Nephron progenitor cell (in vitro differentiated cells): ENCODE data around the gene CYP1A1.

Experiments used
- DNase-seq: peaks from one replicate; pipeline ENCODE4 v3.0.0; 2021
- H3K27ac Mint-ChIP-seq: 2 replicates; pipeline ENCODE4 v1.8.0; 2021; ENCODE audit warnings: mild to moderate bottlenecking, moderate library complexity, mixed read lengths
- H3K27me3 Mint-ChIP-seq: 2 replicates; pipeline ENCODE4 v1.8.0; 2021; ENCODE audit warnings: mild to moderate bottlenecking, low read depth, mixed read lengths; ENCODE audit not compliant: poor library complexity
- H3K36me3 Mint-ChIP-seq: 2 replicates; pipeline ENCODE4 v1.8.0; 2021; ENCODE audit warnings: low read depth, mixed read lengths
- H3K4me1 Mint-ChIP-seq: 2 replicates; pipeline ENCODE4 v1.8.0; 2021; ENCODE audit warnings: mixed read lengths
- H3K4me3 Mint-ChIP-seq: 2 replicates; pipeline ENCODE4 v1.8.0; 2021; ENCODE audit warnings: mild to moderate bottlenecking, moderate library complexity, mixed read lengths
- H3K9me3 Mint-ChIP-seq: 2 replicates; pipeline ENCODE4 v1.8.0; 2021; ENCODE audit warnings: mild to moderate bottlenecking, moderate library complexity, mixed read lengths
- CTCF ChIP-seq: fragments of 200-600 bp; sonication (generic); IDR thresholded peaks from 2 replicates; pipeline ENCODE4 v1.5.0; 2021; ENCODE audit warnings: antibody characterized with exemption

CYP1A1 gene

GRCh38 chr15:74676801-74677200 is 48.5 kb downstream of the CYP1A1 start:
- no peaks in the 10 kb centered on the region for H3K27me3 Mint-ChIP-seq
- no peak overlapping the region for H3K4me3 Mint-ChIP-seq
- no peak for TF ChIP-seq CTCF
- no peaks in the 10 kb centered on the region for H3K4me1 Mint-ChIP-seq
- peaks cover 49% of the 10 kb centered on the region for H3K36me3 Mint-ChIP-seq
- H3K27ac Mint-ChIP-seq = no peak overlapping the region
- H3K9me3 Mint-ChIP-seq = peaks cover 6% of the 10 kb centered on the region
- no peak for DNase-seq

GRCh38 chr15:74674161-74674560 is 51.2 kb downstream of the CYP1A1 start:
- H3K4me3 Mint-ChIP-seq = no peak overlapping the region
- H3K36me3 Mint-ChIP-seq = peaks cover 40% of the 10 kb centered on the region
- H3K9me3 Mint-ChIP-seq = no peaks in the 10 kb centered on the region
- no peaks in the 10 kb centered on the region for H3K4me1 Mint-ChIP-seq
- DNase-seq = no peak
- no peaks in the 10 kb centered on the region for H3K27me3 Mint-ChIP-seq
- peak overlapping the region; percentile 13 for H3K27ac Mint-ChIP-seq
- TF ChIP-seq CTCF = no peak

- H3K36me3 Mint-ChIP-seq = peaks cover 39% of the 10 kb centered on the region
- no peak for TF ChIP-seq CTCF
- no peaks in the 10 kb centered on the region for H3K27me3 Mint-ChIP-seq
- H3K27ac Mint-ChIP-seq = no peak overlapping the region
- H3K4me3 Mint-ChIP-seq = no peak overlapping the region
- no peaks in the 10 kb centered on the region for H3K4me1 Mint-ChIP-seq
- no peak for DNase-seq
- H3K9me3 Mint-ChIP-seq = no peaks in the 10 kb centered on the region
Measured at GRCh38 chr15:74669627-74670026, 55.7 kb downstream of the CYP1A1 start.
